Stimulated activated CD8-positive, alpha-beta memory T cell treated with anti-CD3 and anti-CD28 coated beads, Interleukin-4, amount 100 ng/mL, for 1 hour (primary cell): Measurements from ENCODE around the gene NUP210.
"Not testable (repeated sequence)": the region's sequence is repeated elsewhere in the genome, so short reads cannot be mapped to it uniquely, and the experiment has no call there.

Experiments
- DNase-seq, 2 donors: peaks; one replicate each; pipeline ENCODE4 v3.0.0-alpha.2; 2020; ENCODE audit warnings: low read depth in 2 of 2, low spot score in 1 of 2

NUP210 gene

DNA sequence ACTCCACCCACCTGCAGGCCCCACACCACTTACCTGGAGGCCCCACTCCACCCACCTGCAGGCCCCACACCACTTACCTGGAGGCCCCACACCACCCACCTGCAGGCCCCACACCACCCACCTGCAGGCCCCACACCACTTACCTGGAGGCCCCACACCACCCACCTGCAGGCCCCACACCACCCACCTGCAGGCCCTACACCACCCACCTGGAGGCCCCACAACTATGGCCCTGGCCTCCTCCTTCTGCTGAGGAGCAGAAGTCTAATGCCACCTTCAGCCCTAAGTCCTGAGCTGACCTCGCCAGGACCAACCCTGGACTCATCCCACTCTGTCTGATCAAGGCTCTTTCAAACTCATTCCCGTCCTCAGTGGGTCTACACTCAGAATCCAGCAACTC is 42.4 kb downstream of the NUP210 start:
- not testable (repeated sequence) for DNase-seq

DNA sequence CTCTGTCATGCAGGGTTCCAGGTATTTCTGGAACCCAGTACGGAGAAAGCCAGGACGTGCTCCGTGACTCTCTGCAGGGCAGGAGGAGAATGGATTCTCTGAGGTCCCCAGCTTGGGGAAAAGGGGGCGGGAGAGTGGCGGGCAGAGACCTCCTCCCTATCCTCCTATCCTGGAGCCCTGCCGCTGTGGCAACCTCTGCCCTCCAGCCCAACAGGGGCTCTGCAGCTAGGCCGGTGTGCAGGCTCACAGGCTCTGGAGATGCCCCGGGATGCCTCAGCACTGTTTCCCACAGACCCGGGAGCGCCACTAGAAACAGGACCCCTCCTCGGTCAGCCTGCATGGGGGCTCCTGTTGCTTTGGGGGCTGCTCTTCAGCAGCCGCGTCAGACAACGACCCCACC is 43.1 kb downstream of the NUP210 start:
- DNase-seq = no peak

DNA sequence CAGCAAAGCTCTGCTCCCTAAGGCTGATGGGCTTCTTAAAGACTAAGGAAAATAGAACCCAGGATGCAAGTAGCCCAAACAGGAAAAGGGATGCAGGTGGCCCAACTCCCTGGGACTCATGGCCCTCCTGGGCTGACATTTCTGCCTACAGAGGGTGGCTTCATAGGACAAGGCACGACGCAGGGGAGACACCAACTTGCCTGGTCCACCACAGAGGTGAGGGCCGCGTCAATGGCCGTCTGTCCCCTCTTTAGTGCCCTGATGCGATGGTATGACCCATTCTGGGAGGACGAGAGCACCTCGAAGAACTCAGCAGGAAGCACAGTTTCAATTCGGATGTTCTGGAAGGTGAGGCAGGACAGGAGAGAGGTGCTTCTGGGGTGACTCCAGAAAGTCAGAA is 44.0 kb downstream of the NUP210 start:
- DNase-seq = no peak

DNA sequence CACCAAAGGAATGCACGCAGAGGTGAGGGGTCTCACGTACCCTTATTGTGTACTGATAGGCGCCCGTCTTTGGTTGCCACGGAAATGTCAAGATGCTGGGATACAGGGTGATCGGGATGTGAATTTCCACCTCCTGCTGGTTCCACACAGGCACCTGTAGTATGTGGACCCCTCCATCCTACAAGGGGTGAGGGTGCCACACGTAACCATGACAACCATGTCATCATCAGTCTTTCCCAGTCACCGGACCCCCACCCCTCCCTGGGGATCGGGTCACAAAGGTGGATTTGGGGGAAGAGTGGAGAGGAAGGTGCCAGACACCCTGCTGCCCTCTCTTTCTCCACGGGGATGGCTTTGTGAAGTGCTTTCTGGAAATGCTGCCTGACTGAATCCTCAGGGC is 44.7 kb downstream of the NUP210 start:
- no peak for DNase-seq

DNA sequence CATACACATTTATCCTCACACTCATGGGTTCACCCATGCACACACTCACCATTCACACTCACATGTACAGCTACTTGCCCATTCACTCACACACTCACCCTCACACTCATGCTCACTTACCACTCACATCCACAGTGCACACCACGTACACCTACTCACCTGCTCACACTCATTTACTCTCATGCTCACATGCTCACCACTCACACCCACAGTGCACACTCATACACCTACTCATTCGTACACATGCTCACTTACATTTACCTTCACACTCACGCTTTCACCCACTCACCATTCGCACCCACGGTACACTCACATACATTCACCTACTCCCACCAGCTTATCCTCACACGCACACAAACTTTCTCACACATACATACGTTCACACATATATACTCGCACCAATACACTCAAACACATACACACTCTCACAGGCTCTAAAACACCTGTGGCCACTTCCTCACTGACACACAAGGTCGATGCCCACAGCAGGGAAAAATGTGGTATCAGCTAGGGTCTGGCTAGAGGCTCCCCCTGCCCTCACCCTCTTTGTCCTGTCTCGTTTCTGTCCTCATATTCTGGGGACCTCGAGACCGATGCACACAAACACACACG is 46.0 kb downstream of the NUP210 start:
- DNase-seq = no peak

DNA sequence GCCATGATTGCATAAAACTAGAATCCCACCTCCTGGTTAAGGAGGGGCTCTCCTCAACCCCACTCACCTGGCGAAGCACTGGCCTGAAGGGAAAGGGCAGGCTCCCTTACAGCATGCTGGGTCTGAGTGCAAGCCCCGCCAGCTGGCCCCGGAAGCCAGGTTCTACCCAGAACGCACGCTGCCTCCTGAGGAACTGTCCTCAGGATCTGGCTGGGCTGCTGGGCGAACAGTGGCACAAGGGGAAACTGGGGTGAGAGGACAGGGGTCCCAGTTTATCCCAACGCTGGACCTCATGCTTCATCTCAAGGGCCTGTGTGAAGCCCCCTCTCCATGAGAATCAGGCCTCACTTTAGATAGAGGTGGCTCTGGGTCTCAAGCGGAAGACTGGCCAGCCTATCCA is 47.5 kb downstream of the NUP210 start:
- DNase-seq = no peak

DNA sequence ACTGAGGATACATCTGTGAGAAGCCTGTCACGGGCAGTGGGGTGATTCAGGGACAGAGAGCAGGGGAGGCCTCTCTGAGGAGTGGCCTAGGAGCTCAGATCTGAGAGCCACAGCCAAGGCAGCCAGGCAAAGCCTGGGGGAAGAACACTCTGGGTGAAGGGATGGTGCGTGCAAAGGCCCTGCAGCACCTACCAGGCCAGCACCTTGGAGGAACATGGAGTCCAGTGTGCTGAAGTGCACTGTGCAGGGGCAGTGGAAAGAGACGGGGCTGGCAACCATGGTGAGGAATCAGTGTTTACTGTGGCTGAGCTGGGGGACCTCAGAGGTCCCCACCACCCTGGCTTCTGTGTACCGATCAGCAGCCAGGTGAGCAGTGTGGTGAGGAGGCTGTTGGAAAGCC is 48.0 kb downstream of the NUP210 start:
- DNase-seq = no peak

DNA sequence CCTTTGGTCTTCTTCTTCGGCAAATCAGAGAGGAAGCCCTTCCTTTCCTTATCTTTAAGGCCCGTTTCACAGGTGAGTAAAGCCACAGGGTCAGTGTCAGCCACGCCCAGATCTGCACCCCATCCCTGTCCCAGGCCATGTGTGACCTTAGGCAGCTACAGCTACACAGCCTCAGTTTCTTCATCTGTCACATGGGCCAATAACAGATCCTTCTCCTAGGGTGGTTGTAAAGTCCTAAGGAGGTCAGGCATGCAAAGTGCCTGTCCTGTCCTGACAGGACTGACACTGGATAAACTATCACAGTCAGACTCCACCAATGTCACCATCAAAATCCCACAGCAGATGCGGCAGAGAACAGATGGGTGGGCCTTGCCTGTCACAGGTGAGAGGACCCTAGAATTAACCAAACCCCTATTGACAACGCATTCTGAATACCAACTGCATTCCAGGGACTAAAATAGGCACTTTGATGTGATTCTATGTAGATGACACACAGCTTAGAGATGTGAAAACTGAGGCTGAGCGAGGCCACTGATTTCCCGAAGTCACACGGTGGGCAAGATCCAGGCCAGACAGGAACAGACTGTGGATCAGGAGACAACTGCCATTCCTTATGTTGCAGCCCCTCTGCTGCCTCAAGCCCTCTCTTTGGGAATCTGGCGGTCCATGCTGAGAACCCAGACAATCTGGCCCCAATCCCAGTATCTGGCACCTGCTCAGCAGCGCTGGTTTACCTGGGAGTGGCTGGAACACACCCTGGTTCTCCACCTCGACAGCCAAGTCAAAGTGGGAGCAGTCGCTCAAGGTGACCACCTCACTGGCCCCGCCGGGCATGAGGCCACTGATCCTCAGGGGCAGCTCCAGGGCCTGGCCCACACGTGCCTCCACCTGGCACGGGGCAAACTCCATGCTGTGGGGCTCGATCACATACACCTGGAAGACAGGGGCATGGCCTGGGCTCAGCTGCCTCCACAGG is 48.7 kb downstream of the NUP210 start:
- no peak for DNase-seq

DNA sequence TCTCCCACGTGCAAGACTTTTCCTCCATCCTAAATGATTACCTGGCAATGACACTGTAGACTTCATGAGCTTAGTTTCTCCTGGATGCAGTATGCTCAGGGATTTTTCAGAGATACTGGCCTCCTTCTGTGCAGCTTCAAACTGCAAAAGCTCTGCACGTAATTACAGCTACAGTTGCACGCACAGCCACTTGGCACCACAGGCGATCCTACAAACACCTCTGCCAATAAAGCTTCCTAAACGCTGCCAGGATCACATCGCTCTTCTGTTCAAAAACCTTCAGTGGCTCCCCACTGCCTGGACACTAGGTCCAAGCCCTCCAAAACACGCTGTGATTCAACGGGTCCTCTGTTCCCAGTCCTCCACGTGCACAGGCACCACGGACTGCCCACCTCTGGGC is 49.5 kb downstream of the NUP210 start:
- DNase-seq = no peak

DNA sequence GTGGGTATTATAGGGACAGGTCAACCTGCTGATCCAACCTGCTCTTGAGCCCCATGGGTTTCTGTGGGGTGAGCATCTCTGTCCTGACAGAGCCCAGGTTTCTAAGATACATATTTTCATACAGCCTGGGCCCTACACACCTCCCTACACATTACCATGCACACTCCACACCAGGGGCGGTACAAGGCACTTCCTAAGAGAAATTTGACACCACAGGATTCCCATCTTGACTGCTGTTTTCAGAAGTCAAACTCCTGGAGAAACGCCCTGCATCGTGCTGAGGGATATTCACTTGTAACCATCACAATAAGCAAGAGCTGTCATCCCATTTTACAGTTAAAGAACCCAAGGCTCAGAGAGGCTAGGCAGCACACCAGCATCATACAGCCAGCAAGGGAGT is 50.1 kb downstream of the NUP210 start:
- DNase-seq = no peak

DNA sequence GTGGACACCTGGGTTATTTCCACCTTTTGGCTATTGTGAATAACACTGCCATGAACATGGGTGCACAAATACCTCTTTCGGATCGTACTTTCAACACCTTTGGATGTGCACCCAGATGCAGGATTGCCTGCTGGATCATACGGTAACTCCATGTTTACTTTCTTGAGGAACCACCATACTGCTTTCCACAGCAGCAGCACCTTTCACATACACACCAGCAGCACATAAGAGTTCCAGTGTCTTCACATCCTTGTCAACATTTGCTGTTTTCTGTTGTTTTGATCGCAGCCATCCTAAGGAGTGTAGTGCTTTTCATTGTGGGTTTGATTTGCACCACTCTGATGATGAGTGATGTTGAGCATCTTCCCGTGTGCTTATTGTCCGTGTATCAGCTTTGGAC is 51.3 kb downstream of the NUP210 start:
- no peak for DNase-seq

DNA sequence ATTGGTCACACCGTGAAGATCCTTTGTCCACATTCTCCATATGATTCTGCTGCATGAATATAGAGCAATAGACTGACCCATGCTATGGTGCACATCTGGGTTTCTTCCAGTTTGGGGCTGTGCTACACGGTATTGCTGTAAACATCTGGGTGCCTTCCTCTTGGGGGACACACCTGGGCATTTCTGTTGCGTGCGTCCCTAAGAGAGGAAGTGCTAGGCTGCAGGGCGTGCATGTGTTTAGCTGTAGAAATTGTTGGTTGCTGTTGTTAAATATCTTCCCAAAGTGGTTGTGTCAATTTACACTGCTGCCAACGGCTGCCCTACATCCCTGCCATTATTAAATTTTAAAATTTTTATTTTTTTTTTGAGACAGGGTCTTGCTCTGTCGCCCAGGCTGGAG is 52.4 kb downstream of the NUP210 start:
- DNase-seq = no peak

DNA sequence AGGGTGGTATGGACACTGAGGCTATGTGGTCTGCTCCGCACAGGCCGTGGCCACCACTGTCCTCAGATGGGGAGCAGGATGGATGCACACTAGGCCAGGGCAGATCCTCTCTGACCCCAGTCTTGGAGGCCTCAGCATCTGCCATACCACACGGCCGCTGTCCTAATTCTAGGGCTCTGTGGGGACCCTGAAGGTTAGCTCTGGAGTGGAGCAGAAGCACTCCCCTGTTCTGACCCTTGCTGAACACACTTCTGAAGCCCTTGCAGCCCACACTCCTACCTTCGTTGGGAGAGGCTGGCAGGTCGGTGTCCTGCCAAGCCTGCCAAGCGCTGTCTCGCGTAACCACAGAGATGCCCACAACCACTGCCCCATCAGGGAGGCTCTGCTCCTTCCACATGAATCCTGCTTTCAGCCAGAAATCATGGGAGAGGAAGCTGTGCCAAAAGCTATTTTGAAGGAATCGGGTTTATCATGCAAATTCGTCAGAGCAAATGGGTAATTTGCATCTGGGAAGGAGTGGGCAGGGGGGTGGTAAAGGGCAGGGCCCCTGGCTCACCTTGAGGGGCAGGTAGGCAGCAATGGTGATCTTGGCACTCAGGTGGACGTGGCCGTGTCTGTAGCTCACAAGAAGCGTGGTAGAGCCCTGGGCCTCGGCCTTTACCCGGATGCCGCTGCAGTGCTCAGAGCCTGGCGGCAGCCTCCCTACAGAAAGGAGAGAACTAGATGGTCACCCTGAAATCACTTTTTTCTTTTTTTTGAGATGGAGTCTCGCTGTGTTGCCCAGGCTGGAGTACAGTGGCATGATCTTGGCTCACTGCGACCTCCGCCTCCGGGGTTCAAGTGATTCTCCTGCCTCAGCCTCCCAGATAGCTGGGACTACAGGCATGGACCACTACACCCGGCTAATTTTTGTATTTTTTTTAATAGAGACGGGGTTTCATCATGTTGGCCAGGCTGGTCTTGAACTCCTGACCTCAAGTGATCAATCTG is 54.4 kb downstream of the NUP210 start:
- DNase-seq = no peak

DNA sequence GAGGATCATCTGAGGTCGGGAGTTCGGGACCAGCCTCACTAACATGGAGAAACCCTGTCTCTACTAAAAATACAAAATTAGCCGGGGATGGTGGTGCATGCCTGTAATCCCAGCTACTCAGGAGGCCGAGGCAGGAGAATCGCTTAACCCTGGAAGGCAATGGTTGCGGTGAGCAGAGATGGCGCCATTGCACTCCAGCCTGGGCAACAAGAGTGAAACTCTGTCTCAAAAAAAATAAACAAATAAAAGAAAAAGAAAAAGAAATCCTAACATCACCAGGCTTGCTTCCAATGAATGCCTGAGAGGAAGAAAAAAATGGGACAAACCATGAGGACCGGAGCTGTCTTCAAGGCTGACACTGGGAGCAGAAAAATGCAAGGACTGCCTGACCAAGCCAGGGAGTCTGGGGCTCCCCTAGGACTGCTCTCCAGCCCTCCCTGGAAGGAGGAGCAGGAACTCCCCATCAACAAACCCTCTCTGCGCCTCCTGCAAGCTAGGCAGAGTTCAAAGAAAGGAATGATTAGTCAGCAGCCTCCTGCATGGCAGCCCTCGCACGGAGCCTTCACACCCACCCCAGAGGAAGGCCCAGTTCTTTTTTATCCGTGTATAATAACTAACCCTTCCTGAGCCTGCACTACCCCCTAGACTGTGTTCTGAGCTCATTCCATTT is 55.4 kb downstream of the NUP210 start:
- no peak for DNase-seq

DNA sequence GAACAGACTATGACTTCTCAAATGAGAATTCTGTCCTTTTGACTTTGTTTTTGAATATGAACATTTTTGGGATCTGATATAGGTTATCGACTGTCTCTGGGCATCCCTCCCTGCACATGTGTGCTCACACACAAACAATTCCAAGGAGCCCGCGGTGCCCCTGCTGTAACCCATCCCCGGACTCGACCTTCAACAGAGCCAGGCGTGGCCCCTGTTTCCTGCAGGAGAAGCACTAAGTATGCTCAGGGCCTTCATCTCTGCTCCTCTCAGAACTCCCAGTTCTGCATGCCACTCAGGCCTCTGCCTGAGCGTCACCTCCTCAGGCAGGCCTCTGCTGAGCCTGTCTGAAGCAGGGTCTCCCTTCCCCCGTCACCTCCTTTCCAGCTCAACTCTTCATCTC is 57.6 kb downstream of the NUP210 start:
- DNase-seq = no peak

DNA sequence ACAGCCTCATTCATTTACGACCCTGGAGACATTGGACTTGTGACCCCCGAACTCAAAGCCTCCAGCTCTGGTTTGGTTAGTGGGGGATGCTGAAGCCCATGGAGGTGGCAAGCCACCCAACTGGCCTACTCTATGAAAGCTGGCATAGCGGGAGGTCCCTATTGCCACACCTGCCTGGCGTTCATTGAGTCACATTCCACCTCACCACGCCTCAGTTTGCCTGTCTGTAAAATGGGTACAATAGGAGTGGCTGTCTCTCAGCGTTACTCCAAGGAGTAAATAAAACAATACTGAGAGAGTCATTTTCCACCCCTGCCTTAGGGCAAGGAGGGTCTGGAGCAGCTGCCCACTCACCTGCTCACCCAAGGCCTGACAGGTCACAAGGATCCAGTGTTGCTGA is 60.2 kb downstream of the NUP210 start:
- no peak for DNase-seq

DNA sequence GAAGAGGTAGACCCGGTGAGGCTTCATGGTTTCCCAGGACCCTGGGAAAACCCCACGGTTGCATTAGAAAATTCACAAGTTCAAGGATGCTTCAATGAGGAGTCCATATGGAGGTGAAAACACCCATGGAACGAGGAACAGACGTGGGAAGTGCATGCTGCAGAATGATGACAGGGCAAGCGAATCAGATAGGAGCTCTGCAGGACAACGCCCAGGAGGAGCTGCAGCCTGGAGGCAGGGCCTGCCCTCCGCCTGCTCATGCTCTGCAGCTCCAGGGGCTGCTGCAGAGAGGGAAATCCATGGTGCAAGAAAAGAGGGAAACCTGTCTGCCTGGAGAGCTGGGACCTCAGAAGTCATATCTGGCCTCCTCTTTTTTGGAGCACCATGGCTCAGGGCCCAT is 61.5 kb downstream of the NUP210 start:
- no peak for DNase-seq

DNA sequence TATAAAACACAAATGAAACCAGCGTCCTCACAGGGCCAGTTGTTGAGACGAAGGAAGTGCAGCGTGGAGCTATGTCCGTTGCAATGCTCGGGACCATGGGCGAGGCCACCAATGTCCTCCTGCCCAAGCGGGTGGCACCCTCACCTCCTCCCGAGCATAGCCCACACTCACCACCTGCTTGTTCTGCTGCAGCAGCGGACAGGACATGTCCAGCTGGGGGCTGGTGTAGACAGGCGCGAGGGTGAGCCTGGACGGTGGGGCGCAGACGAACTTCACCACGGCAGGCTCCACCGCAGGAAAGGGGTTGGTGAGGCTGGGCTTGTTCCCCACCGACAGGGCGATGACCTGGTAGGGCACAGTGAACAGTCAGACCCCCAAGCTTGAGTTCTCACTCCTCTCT is 62.1 kb downstream of the NUP210 start:
- no peak for DNase-seq

DNA sequence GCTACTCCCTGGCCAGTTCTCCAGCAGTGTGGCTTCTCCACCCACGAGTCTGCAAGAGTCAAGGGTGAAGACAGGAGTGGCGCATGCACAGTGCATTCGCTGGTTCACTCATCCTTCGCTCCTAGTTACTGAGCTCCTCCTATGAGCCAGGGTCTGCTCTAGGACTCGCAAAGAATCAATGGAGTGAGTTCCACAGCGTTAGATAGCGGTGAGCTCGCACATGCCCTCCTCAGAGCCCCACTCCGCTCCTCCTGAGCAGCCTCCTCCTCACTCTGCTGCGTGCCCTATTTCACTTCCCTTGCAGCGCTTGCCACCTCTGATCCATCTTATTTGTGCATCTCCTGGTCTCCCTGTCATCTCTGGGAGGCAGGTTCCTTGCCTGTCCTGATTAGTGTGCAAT is 63.0 kb downstream of the NUP210 start:
- DNase-seq = no peak

DNA sequence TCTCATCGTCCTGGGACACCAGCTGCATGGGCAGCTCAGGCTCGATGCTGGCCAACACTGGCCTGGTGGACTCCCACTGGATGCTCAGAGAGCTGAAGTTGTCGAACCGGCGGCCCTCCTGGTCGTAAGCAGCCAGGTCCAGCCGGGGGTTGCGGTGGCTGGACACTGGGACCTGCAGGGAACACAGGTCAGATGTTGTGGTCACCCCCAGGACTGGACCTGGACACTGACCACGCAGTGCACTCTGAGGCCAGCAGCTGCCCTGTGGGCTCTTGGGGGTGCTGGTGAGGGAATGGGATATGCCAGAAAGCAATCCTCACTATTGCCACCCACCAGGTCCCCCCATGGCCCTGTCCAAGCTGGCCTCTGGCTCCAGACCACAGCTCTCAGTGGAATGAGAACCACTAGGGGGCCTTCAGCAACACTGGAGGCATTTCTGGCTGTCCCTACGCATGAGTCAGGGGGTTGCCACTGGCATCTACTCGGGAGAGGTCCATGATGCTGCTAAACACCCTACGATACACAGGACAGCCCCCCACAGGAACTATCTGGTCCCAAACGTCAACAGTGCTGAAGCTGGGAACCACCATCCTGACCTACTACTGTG is 66.1 kb downstream of the NUP210 start:
- no peak for DNase-seq

DNA sequence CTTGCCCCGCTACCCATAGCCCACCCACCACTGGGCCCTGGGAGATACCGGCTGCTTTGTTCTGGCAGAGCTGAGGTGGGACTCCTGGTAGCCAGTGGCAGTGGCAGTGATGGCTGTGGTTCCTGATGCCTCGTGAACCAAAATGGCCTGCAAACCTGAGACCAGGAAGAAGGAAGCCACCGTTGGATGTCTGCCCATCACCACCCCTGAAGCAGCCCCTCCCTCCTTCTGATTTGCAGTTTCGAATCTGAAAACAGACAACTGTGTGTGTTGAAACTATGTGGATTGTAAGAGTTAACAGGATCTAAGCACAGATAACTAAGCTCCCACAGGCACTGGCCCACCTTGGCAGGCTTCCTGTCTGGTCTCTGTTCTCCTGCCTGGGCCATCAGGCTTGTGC is 66.6 kb downstream of the NUP210 start:
- no peak for DNase-seq
